Skeletal muscle satellite cell (primary cell): Measurements from ENCODE around the gene THADA.

ENCODE experiments used
- H3K27me3 ChIP-seq: 2 replicates; pipeline ENCODE4 v1.7.0; 2013; ENCODE audit warnings: low read length; ENCODE audit not compliant: control insufficient read depth, insufficient read depth
- H3K36me3 ChIP-seq: 2 replicates; pipeline ENCODE4 v1.7.0; 2013; ENCODE audit warnings: mild to moderate bottlenecking, control low read depth, low read length; ENCODE audit not compliant: insufficient read depth
- H3K4me1 ChIP-seq: 2 replicates; pipeline ENCODE4 v1.7.0; 2013; ENCODE audit warnings: low read length; ENCODE audit not compliant: control insufficient read depth, insufficient read depth
- H3K4me2 ChIP-seq: 2 replicates; pipeline ENCODE4 v1.7.0; 2013; ENCODE audit warnings: mild to moderate bottlenecking, low read length
- H3K4me3 ChIP-seq: 2 replicates; pipeline ENCODE4 v1.7.0; 2013; ENCODE audit warnings: low read length
- H3K9ac ChIP-seq: 2 replicates; pipeline ENCODE4 v1.7.0; 2013; ENCODE audit warnings: mild to moderate bottlenecking, low read depth, low read length, moderate library complexity
- H3K9me3 ChIP-seq: replicated peaks from 2 replicates; pipeline ENCODE4 v1.7.0; 2013; ENCODE audit warnings: mild to moderate bottlenecking, control low read depth, low read length

Gene THADA

GRCh38 chr2:43445781-43446180, 150.1 kb downstream of the THADA start:
- no peak overlapping the region for H3K4me3 ChIP-seq
- peaks cover 7% of the 10 kb centered on the region for H3K36me3 ChIP-seq

DNA sequence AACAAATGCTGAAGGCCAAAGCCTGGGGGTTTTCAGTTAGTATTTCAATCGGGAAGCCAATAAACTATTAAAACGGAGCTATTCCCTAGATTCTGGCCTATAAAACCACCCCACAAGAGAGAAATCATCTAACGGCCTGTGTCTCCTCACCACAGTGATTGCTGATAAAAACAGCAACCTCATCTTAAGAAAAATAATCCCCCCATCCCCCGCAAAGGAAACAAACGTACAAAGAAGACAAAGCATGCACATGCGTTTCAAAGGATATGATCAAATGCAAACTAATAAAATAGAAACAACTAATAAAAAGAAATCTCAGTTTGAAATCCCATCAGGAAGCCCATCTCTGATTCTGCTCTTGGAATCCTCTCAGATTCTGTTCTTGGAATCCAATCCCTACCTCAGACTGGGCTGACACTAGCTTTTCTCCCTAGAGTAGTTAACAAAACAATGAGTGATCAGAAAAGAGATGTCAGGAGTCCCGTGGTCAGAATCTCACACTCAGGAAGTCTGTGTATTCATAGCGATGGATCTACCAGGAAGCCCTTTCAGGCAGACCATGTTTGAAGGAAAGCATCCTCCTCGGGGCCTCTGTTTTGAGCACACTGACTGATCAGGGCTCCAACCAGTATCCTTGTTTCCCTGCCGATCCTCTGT, 150.7 kb downstream of the THADA start:
- Histone ChIP-seq H3K36me3 (peaks cover 7% of the 10 kb centered on the region), H3K4me2 (no peak overlapping the region), H3K9ac (no peak overlapping the region), H3K4me1 (peaks cover 6% of the 10 kb centered on the region), H3K27me3 (no peaks in the 10 kb centered on the region), H3K4me3 (no peak overlapping the region), H3K9me3 (no peaks in the 10 kb centered on the region)

More at GRCh38 chr2:43445781-43446180, 150.1 kb downstream of the THADA start:
- H3K4me1 ChIP-seq, result peaks cover 6% of the 10 kb centered on the region
- H3K27me3 ChIP-seq, result no peaks in the 10 kb centered on the region
- no peak overlapping the region for H3K4me2 ChIP-seq
- no peak overlapping the region for H3K9ac ChIP-seq
- no peaks in the 10 kb centered on the region for H3K9me3 ChIP-seq

DNA sequence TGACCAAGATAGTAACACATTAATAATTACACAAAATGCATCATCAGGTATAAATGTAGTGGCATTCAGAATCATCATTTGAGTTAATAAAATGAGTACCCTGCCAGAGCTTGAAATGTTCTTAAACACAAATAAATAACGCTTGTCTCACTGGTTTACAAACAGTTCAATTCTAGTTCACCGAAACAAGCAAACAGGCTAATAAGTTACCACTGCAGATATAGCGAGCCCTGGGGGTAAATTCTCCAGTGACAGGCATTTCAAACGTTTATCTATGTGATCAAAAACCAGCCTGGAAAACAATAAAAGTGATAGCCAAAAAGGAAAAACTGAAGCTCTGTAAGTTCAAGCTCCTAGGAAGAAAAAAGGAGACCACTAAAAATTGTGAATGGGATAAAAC, 152.6 kb downstream of the THADA start:
- H3K27me3 ChIP-seq, result no peaks in the 10 kb centered on the region
- peaks cover 7% of the 10 kb centered on the region for H3K36me3 ChIP-seq
- no peaks in the 10 kb centered on the region for H3K9me3 ChIP-seq
- no peak overlapping the region for H3K4me2 ChIP-seq
- H3K4me1 ChIP-seq, result peaks cover 15% of the 10 kb centered on the region
- no peak overlapping the region for H3K4me3 ChIP-seq
- H3K9ac ChIP-seq, result no peak overlapping the region

DNA sequence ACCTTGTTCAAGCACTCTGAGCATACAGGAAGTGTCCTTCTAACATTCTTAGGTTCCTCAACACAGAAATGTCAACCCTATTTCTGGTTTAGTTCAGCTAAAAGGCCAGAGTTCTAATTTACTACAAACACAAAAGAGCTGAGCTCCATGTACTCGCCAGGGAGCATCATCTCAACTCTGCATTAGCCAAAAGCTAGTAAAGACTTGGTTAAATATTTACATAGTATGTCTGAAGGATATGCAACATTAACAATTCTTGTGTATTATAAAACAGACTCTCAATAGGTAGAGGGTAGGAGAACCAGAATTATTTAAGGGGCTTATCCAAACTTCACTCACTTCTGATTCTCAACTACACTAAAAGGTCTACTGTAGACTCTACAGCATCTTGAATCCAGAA, 154.6 kb downstream of the THADA start:
- peaks cover 10% of the 10 kb centered on the region for H3K4me1 ChIP-seq
- H3K27me3 ChIP-seq, result no peaks in the 10 kb centered on the region
- no peak overlapping the region for H3K4me3 ChIP-seq
- peaks cover 2% of the 10 kb centered on the region for H3K36me3 ChIP-seq
- H3K9ac ChIP-seq, result no peak overlapping the region
- H3K4me2 ChIP-seq, result no peak overlapping the region
- no peaks in the 10 kb centered on the region for H3K9me3 ChIP-seq

DNA sequence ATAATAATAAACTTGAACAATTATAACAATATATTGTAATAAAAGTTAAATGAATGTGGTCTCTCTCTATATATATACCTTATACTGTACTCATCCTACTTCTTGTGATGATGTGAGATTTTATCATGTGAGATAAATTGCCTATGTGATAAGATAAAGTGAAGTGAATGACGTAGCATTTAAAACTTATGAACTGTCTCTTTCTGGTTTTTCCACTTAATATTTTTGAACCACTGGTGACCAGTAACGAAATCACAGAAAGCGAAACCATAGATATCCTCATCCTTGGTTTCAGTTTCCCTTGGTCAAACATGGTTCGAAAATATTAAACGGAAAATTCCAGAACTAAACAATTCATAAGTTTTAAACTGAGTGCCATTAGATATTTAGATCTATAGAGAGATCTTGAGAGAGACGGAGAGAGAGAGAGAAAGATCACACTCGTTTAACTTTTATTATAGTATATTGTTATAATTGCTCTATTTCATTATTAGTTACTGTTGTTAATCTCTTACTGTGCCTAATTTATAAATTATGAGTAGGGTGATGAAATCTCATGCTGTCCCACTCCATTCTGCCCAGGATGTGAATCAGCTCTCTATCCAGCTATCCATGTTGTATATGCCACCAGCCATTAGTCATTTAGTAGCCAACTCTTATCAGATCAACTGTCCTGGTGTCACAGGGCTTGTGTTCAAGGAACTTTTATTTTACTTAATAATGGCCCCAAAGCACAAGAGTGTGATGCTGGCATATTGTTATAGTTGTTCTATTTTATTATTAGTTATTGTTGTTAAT, 156.8 kb downstream of the THADA start:
- Histone ChIP-seq H3K9ac (no peak overlapping the region), H3K27me3 (no peaks in the 10 kb centered on the region), H3K4me2 (no peak overlapping the region), H3K9me3 (no peaks in the 10 kb centered on the region), H3K4me3 (no peak overlapping the region), H3K36me3 (no peaks in the 10 kb centered on the region), H3K4me1 (peaks cover 10% of the 10 kb centered on the region)

GRCh38 chr2:43438342-43438741, 157.5 kb downstream of the THADA start:
- Histone ChIP-seq H3K4me2 (no peak overlapping the region), H3K27me3 (no peaks in the 10 kb centered on the region), H3K9me3 (no peaks in the 10 kb centered on the region), H3K4me3 (no peak overlapping the region), H3K36me3 (no peaks in the 10 kb centered on the region), H3K9ac (no peak overlapping the region), H3K4me1 (peaks cover 10% of the 10 kb centered on the region)

DNA sequence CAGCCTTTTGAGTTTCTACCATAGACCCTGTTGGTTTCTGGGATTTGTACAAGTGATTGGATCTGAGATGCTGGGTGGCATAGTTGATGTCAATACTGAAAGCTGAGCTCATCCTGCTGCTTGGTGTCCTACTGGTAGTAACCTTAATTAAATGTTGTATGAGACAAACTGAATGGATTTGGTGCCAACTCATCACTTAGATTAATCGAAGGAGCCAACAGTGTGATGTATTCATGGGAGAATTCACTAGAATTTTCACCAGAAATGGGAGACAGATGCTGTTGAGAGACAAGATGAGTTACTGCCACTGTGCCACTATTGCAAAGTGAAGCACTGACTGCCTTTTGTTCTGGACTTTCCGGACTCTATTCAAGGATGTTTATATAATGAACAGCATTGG, 158.5 kb downstream of the THADA start:
- H3K4me1 ChIP-seq, result peaks cover 10% of the 10 kb centered on the region
- no peaks in the 10 kb centered on the region for H3K9me3 ChIP-seq
- no peak overlapping the region for H3K9ac ChIP-seq
- H3K27me3 ChIP-seq, result no peaks in the 10 kb centered on the region
- H3K4me3 ChIP-seq, result no peak overlapping the region
- H3K4me2 ChIP-seq, result no peak overlapping the region
- H3K36me3 ChIP-seq, result no peaks in the 10 kb centered on the region

DNA sequence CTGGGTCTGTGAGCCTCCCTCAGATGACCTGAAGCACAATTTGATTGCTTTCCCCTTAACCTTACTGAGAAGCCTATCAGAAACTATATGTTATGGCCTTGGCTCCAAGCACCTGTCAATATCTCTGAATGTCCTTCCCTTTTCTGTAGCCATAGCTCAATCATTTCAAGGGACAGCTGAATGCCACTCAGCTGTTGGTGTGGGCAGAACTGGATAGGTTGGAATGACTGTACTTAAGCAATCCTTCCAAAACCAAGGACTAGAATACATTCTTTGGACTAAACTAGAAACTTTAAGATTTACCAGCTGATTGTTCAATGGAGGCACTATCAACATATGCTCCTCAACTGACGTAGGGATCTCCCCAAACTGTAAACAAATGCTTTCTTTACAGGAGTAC, 159.4 kb downstream of the THADA start:
- no peak overlapping the region for H3K4me3 ChIP-seq
- no peak overlapping the region for H3K4me2 ChIP-seq
- H3K9me3 ChIP-seq, result no peaks in the 10 kb centered on the region
- no peaks in the 10 kb centered on the region for H3K27me3 ChIP-seq
- no peak overlapping the region for H3K9ac ChIP-seq
- peaks cover 10% of the 10 kb centered on the region for H3K4me1 ChIP-seq
- H3K36me3 ChIP-seq, result no peaks in the 10 kb centered on the region

DNA sequence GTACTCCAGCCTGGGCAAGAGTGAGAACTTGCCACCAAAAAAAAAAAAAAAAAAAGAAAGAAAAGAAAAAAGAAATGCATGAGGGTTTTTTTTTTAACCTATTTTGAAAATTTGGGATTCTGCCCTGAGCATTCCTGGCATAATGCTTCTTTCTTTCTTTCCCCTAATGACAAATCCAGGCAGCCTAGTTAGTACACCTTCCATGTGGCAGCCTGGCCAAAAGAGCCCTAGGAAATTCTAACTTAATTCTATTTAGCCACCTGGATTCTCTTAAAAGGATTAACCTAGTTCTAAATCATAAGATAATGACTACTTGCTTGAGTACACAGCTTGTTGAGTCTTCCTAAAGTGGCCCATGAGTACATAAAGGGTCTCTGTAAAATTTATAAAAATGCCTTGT, 160.1 kb downstream of the THADA start:
- Histone ChIP-seq H3K4me3 (no peak overlapping the region), H3K9ac (no peak overlapping the region), H3K4me2 (no peak overlapping the region)

DNA sequence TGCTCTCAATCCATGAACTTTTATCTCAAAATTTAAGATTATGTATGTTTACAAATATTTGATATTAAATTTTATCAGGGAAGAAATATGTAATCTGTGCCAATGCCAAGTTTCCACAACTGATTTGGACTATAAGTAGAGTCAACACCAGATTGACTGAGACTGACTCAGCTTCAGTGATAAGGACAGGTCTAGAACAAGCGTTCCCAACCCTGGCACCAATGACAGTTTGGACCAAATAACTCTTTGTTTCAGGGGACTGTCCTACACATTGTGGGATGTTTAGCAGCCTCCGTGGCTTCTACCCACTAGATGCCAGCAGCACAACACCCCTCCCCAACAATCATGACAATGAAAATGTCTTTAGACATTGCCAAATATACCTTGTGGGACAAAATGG, 165.3 kb downstream of the THADA start:
- peaks cover 17% of the 10 kb centered on the region for H3K4me1 ChIP-seq
- H3K9ac ChIP-seq, result no peak overlapping the region
- H3K4me3 ChIP-seq, result no peak overlapping the region
- no peak overlapping the region for H3K4me2 ChIP-seq
- H3K36me3 ChIP-seq, result no peaks in the 10 kb centered on the region
- no peaks in the 10 kb centered on the region for H3K27me3 ChIP-seq
- no peaks in the 10 kb centered on the region for H3K9me3 ChIP-seq

More for the DNA sequence above, 160.1 kb downstream of the THADA start:
- Histone ChIP-seq H3K4me1 (peaks cover 10% of the 10 kb centered on the region), H3K27me3 (no peaks in the 10 kb centered on the region), H3K36me3 (no peaks in the 10 kb centered on the region), H3K9me3 (no peaks in the 10 kb centered on the region)

- Histone ChIP-seq H3K9ac (no peak overlapping the region), H3K4me1 (peaks cover 28% of the 10 kb centered on the region), H3K4me2 (no peak overlapping the region)
Observed at GRCh38 chr2:43429369-43429768, 166.5 kb downstream of the THADA start.

DNA sequence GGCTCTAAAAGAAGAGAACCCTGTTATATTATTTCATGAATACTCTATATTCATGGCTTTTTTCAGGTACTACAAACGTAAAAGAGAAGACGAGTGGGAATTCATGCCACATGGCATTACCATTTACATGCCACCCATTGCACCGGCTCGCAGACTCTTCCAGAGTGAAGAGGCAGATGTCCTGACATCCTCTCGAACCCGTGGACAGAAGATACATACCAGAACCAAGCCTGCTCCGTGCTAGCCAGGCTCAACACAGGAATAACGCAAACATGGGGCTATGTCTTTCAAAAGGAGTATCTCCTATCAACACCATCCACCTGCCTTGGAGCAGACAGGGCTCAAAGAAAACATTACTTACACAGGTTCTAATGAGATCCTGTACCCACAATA, 168.8 kb downstream of the THADA start:
- peaks cover 33% of the 10 kb centered on the region for H3K4me1 ChIP-seq
- no peaks in the 10 kb centered on the region for H3K36me3 ChIP-seq
- H3K4me3 ChIP-seq, result no peak overlapping the region
- no peaks in the 10 kb centered on the region for H3K27me3 ChIP-seq
- H3K9me3 ChIP-seq, result no peaks in the 10 kb centered on the region
- peak overlapping the region; percentile 3 for H3K4me2 ChIP-seq
- H3K9ac ChIP-seq, result peak overlapping the region; percentile 60

More at GRCh38 chr2:43429369-43429768, 166.5 kb downstream of the THADA start:
- no peaks in the 10 kb centered on the region for H3K27me3 ChIP-seq
- no peak overlapping the region for H3K4me3 ChIP-seq
- no peaks in the 10 kb centered on the region for H3K36me3 ChIP-seq
- H3K9me3 ChIP-seq, result no peaks in the 10 kb centered on the region
